ENCODE measurements around the gene MORC1. TPM values are rescaled to one million over a fixed set of nuclear protein-coding genes. Genes with fewer than 3 reads are reported as not detected.

MORC1 gene
- total RNA-seq, 1 experiment from 2014 or later, result not detected

DNA sequence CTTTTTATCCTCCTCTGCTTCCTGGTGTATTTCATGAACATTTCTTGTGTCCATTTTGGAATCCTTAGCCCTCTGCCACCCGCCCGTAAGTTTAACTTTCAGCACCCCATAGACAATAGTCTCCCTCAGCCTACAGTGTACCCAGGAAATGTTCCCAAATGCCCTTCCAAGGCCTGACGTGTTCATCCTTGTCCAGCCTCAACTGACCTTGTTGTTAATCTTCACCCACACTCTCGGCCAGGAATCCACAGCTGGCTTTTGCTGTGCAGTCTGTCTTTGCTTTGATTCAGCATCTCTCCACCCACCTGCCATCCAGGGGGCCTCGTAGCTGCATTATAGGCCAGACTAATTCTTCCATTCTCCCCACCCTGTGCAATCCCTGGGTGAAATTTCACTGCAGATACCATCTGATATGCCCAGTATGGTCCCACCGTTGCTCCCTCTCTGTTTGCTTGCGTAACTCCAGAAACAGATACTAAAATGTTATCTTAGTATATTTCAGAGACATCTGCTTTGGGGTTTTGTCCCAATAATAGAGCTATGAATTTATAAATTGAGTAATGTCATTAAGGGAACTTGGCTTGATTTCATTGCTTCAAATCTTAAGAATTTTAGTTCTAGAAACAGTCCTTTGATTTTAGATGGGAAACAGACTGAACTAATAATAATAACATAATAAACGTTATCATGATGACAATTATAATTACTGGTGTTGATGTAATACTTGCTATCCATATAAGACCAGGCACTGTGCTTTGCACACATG is 180.8 kb downstream of the MORC1 start:
- H3K4me1 ChIP-seq (ENCODE audit: control insufficient read depth, insufficient read depth, low read length), result no peaks in the 10 kb centered on the region
- no peaks in the 10 kb centered on the region for H3K9me3 ChIP-seq (ENCODE audit: control insufficient read depth, insufficient read depth, low read depth, low read length)
- no peak for DNase-seq (ENCODE audit: low read depth, low spot score)
- ATAC-seq, result no peak
- no peak for TF ChIP-seq SIN3A (IDR thresholded peaks at IDR 0.05; ENCODE audit: borderline replicate concordance, insufficient read depth, low read depth, low read length)
- TF ChIP-seq TCF7L2 (IDR thresholded peaks at IDR 0.05; ENCODE audit: low read depth, low read length), result no peak
- TF ChIP-seq, protein P1, sequence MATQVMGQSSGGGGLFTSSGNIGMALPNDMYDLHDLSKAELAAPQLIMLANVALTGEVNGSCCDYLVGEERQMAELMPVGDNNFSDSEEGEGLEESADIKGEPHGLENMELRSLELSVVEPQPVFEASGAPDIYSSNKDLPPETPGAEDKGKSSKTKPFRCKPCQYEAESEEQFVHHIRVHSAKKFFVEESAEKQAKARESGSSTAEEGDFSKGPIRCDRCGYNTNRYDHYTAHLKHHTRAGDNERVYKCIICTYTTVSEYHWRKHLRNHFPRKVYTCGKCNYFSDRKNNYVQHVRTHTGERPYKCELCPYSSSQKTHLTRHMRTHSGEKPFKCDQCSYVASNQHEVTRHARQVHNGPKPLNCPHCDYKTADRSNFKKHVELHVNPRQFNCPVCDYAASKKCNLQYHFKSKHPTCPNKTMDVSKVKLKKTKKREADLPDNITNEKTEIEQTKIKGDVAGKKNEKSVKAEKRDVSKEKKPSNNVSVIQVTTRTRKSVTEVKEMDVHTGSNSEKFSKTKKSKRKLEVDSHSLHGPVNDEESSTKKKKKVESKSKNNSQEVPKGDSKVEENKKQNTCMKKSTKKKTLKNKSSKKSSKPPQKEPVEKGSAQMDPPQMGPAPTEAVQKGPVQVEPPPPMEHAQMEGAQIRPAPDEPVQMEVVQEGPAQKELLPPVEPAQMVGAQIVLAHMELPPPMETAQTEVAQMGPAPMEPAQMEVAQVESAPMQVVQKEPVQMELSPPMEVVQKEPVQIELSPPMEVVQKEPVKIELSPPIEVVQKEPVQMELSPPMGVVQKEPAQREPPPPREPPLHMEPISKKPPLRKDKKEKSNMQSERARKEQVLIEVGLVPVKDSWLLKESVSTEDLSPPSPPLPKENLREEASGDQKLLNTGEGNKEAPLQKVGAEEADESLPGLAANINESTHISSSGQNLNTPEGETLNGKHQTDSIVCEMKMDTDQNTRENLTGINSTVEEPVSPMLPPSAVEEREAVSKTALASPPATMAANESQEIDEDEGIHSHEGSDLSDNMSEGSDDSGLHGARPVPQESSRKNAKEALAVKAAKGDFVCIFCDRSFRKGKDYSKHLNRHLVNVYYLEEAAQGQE (IDR thresholded peaks at IDR 0.05; ENCODE audit: insufficient read depth in 1 of 2, low read depth in 2 of 2, low read length in 1 of 2), result no peak
- TF ChIP-seq, protein P2, sequence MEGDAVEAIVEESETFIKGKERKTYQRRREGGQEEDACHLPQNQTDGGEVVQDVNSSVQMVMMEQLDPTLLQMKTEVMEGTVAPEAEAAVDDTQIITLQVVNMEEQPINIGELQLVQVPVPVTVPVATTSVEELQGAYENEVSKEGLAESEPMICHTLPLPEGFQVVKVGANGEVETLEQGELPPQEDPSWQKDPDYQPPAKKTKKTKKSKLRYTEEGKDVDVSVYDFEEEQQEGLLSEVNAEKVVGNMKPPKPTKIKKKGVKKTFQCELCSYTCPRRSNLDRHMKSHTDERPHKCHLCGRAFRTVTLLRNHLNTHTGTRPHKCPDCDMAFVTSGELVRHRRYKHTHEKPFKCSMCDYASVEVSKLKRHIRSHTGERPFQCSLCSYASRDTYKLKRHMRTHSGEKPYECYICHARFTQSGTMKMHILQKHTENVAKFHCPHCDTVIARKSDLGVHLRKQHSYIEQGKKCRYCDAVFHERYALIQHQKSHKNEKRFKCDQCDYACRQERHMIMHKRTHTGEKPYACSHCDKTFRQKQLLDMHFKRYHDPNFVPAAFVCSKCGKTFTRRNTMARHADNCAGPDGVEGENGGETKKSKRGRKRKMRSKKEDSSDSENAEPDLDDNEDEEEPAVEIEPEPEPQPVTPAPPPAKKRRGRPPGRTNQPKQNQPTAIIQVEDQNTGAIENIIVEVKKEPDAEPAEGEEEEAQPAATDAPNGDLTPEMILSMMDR (IDR thresholded peaks at IDR 0.05), result no peak
- no peak for TF ChIP-seq POLR2AphosphoS5 (IDR thresholded peaks at IDR 0.05; ENCODE audit: low read depth, low read length)
- POLR2A ChIA-PET, result no interaction called here
- no peak overlapping the region for H3K27ac ChIP-seq (ENCODE audit: low read length)
- CTCF ChIA-PET, result no interaction called here
- intact Hi-C loops (cut with micrococcal nuclease; ENCODE audit: unreplicated experiment), result no loop called here
- BruUV-seq (replicated peaks), result no TSS peak
- H3K4me3 ChIP-seq (ENCODE audit: low read depth in 2 of 2, low read length in 2 of 2), result no peak overlapping the region
- H3K27me3 ChIP-seq (ENCODE audit: control insufficient read depth, insufficient read depth, low read length), result no peaks in the 10 kb centered on the region
- in situ Hi-C loops (cut with HindIII; ENCODE audit: low pct_unique_long_range_greater_than_20kb, low sequenced_read_pairs), result no loop called here
- H3K36me3 ChIP-seq (ENCODE audit: control insufficient read depth, insufficient read depth, low read length), result no peaks in the 10 kb centered on the region

GRCh38 chr3:108931035-108931434 is 186.9 kb downstream of the MORC1 start:
- intact Hi-C loops (cut with micrococcal nuclease; ENCODE audit: unreplicated experiment) (no loop called here), in situ Hi-C loops (cut with HindIII; ENCODE audit: low pct_unique_long_range_greater_than_20kb, low sequenced_read_pairs) (no loop called here)
- Histone ChIP-seq H3K27ac (ENCODE audit: low read length) (no peak overlapping the region), H3K9me3 (ENCODE audit: control insufficient read depth, insufficient read depth, low read depth, low read length) (no peaks in the 10 kb centered on the region), H3K4me3 (ENCODE audit: low read depth in 2 of 2, low read length in 2 of 2) (no peak overlapping the region), H3K4me1 (ENCODE audit: control insufficient read depth, insufficient read depth, low read length) (no peaks in the 10 kb centered on the region), H3K36me3 (ENCODE audit: control insufficient read depth, insufficient read depth, low read length) (no peaks in the 10 kb centered on the region), H3K27me3 (ENCODE audit: control insufficient read depth, insufficient read depth, low read length) (peaks cover 7% of the 10 kb centered on the region)
- ChIA-PET POLR2A (no interaction called here), CTCF (no interaction called here)
- no peak for DNase-seq (ENCODE audit: low read depth, low spot score)
- BruUV-seq (replicated peaks), result no TSS peak
- TF ChIP-seq SIN3A (IDR thresholded peaks at IDR 0.05; ENCODE audit: borderline replicate concordance, insufficient read depth, low read depth, low read length), result no peak
- no peak for ATAC-seq

GRCh38 chr3:108918866-108919265 is 199.1 kb downstream of the MORC1 start:
- no peak overlapping the region for H3K27ac ChIP-seq (ENCODE audit: low read length)
- in situ Hi-C loops (cut with HindIII; ENCODE audit: low pct_unique_long_range_greater_than_20kb, low sequenced_read_pairs) (no loop called here), intact Hi-C loops (cut with micrococcal nuclease; ENCODE audit: unreplicated experiment) (no loop called here)
- POLR2A ChIA-PET, result no interaction called here
- no peak overlapping the region for H3K4me3 ChIP-seq (ENCODE audit: low read depth in 2 of 2, low read length in 2 of 2)
- TF ChIP-seq, protein P1 (IDR thresholded peaks at IDR 0.05; ENCODE audit: insufficient read depth in 1 of 2, low read depth in 2 of 2, low read length in 1 of 2), result no peak
- no peak for TF ChIP-seq SIN3A (IDR thresholded peaks at IDR 0.05; ENCODE audit: borderline replicate concordance, insufficient read depth, low read depth, low read length)
- no peak for TF ChIP-seq TCF7L2 (IDR thresholded peaks at IDR 0.05; ENCODE audit: low read depth, low read length)
- TF ChIP-seq, protein P2 (IDR thresholded peaks at IDR 0.05), result no peak
- no peak for TF ChIP-seq POLR2AphosphoS5 (IDR thresholded peaks at IDR 0.05; ENCODE audit: low read depth, low read length)
- DNase-seq (ENCODE audit: low read depth, low spot score), result no peak
- H3K9me3 ChIP-seq (ENCODE audit: control insufficient read depth, insufficient read depth, low read depth, low read length), result no peaks in the 10 kb centered on the region
- no TSS peak for BruUV-seq (replicated peaks)
- no peak for ATAC-seq
- H3K36me3 ChIP-seq (ENCODE audit: control insufficient read depth, insufficient read depth, low read length), result no peaks in the 10 kb centered on the region
- H3K27me3 ChIP-seq (ENCODE audit: control insufficient read depth, insufficient read depth, low read length), result peaks cover 37% of the 10 kb centered on the region
- no peaks in the 10 kb centered on the region for H3K4me1 ChIP-seq (ENCODE audit: control insufficient read depth, insufficient read depth, low read length)
- CTCF ChIA-PET, result no interaction called here

Measured in Panc1 (cell line).